Renal cortical epithelial cell (primary cell): Measurements from ENCODE around the gene HOXC10. TPM values are rescaled to one million over a fixed set of nuclear protein-coding genes. Genes with fewer than 3 reads are reported as not detected.

Source experiments
- DNase-seq: peaks from one replicate; pipeline ENCODE4 v3.0.0-alpha.2; 2011; ENCODE audit warnings: low read depth
- total RNA-seq: library from RNA; depleted of rRNA; stranded (reverse); fragments of >200 nt; gene quantifications from 2 replicates; pipeline ENCODE4 v1.2.3, GENCODE V29; 2014

The HOXC10 gene
- total RNA-seq, 1 donor from 2014 or later = 15.3 TPM

DNA sequence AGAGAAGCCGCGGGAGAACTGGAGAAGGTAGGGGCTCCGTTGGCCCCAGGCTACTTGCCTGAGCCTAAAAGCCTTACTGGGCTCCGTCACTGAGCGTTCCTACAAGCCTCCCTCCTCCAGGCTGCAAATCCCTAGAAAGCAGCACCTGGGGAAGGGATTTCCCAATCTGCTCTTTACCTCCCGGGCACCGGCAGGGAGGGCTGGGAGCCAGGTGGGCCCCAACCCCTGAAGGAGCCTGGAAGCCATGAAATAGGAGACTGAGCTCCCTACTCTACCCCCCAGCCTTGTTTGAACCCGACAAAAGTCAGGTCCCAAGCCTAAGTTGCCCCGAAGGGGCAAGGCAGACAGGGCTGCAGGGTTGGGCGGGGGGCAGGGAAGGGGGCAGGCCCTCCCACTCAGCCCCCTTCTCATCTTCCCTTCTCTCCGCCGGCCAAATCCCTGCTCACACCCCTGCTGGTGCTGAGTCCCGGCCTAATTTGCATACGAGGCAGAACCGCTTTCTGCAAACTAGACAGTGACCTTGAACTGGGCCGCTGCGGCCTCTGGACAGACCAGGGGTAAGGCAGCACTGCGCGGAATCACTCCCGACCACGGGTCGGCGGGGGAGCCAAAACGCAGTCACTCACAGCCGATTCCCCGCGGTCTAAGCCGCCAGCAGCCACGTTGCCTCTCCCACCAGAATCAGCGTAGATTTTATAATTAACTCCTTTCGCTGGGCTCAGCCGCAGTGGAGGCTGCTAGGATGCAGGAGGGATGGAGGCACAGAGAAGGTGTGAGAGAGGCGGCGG lies 34.0 kb upstream of the HOXC10 start:
- DNase-seq = no peak

GRCh38 chr12:53951577-53952334 lies 33.2 kb upstream of the HOXC10 start:
- no peak for DNase-seq

GRCh38 chr12:53952335-53952694 lies 32.6 kb upstream of the HOXC10 start:
- DNase-seq = no peak

DNA sequence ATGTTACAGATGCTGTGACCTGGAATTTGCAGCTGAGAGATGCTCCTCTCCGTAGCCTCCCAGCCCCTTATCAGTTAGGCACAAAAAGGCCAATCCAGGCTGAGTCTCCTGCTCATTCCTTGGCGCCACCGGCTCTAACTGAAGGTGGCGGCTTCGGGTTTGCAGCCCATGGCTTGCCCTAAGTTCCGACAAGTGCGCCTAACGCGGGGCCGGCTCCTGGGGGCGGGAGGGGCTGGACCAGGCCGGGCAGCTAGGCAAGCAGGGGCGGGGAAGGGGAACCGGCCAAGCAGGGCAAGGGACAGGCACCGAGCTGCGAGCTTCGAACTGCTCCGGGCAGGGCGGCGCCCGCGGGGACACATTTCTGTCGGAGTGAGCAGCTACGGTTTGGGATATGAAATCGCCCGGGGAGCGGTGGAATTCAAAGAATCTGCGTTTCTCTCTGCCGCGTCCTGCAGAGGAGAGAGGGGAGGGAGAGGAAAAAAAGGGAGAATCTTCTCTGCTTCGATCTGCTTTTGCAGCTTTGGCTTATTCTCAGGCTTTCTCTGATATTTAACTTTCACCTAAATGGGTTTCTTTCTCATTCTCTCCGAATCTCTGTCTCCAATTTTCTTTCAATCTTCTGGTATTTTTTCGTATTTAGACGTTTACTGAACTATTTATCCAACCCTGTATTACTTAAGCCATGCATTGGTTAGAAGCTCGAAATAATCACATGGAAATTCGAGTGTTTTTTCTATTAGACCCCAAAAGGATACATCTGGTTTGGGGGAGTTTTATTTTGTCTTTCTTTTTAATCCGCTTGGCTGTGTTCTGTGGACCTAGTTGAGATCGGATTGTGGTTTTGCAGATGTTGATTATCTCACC lies 31.8 kb upstream of the HOXC10 start:
- no peak for DNase-seq

DNA sequence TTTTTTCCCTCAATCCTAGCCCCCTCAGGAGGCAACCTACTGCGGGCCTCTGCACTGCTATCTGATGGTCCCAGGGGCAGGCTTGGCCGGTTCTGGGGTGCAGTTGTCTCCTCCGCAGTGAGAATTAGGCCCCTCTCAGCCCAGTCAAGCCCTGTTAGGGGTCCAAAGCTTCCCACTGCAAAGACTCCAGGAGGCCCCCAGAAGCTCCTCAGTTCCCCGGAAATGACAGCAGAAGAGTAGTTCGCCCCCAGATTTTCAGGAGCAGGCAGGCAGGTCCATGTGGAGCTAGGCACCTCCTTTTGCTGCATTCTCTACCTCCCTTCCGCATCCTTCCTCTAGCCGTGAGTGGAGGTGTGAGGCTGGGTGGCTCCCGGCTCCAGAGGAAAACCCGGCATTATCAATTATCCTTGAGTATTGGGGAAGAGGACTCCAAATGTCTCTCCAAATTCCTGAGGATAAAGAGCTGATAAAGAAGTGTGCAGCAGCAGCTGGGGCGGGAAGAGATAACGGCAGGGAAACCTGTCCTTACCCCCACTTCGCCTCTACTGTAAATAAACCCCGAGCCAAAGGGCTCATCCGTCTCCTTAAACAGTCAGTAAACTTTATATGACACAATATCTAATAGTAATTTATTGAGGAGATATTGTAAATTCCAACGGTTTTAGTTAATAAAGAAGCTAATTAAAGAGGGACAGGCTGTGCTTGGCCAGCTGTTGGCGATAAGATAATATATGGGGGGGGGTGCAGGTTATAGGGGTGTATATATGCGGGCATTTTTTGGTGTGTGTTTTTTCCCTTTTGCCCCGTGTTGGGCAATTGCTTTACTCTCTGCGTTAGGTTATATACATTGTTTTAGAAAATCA lies 30.9 kb upstream of the HOXC10 start:
- no peak for DNase-seq

DNA sequence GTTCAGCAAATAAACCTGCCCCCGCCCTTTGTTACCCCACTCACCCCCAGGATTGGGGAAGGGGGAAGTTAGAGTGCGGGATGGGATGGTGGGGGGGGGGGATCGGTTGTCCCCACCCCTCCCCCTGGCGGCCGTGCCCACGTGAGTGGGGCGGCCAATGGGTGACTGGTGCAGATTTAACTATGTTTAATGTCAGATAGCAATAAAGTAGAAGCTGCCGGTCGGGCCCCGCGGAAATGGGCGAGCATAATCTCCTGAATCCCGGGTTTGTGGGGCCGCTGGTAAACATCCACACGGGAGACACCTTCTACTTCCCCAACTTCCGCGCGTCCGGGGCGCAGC lies 30.3 kb upstream of the HOXC10 start, which contains the start of gene HOXC12:
Gene HOXC12, plus strand, starts transcription at position 210 of the 342 bp plus-strand sequence. Its CDS starts 27 bp downstream, at position 237.
- no peak for DNase-seq

DNA sequence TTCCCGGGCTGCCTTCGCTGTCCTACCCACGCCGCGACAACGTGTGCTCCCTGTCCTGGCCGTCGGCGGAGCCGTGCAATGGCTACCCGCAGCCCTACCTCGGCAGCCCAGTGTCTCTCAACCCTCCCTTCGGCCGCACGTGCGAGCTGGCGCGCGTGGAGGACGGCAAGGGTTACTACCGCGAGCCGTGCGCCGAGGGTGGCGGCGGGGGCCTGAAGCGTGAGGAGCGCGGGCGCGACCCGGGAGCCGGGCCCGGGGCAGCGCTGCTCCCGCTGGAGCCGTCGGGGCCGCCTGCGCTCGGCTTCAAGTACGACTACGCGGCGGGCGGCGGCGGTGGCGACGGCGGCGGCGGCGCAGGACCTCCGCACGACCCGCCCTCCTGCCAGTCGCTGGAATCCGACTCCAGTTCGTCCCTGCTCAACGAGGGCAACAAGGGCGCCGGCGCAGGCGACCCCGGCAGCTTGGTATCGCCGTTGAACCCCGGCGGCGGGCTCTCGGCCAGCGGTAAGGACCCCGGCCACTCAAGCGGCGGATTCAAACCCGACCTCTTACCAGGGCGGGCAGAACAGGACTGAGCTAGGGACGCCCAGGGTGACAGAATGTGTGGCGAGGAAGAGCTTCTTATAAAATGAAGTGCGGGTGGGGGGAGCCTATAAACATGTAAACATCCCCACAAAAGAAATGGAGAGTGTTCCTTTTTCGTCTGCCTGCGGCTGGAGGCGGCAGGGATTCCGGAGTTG lies 29.7 kb upstream of the HOXC10 start:
- no peak for DNase-seq

DNA sequence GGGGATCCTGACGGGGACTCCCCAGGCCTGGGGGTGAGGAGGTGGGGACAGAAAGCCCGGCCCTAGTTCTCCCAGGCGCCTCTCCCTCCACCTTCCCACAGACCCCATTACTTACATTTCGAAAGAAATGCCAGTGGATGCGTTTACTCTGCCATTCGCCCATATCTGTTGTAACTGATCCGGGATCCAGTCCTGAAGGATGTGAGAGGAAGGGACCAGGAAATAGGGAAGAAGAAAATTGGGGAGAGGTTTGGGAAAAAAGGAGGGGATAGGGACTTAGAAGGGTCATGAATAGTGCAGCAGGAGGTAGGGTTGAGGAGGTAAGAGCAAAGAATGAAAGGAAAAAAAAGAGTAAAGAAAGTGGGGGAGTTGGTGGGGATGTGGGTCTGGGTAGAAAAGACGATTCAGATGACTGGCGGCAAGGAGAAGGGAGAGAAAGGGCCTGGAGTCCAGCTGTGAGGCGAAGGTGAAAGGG lies 29.1 kb upstream of the HOXC10 start:
- DNase-seq = no peak

GRCh38 chr12:53956251-53956887 lies 28.6 kb upstream of the HOXC10 start:
- DNase-seq = no peak

- no peak for DNase-seq
Measured at GRCh38 chr12:53956914-53957536, 27.9 kb upstream of the HOXC10 start.

DNA sequence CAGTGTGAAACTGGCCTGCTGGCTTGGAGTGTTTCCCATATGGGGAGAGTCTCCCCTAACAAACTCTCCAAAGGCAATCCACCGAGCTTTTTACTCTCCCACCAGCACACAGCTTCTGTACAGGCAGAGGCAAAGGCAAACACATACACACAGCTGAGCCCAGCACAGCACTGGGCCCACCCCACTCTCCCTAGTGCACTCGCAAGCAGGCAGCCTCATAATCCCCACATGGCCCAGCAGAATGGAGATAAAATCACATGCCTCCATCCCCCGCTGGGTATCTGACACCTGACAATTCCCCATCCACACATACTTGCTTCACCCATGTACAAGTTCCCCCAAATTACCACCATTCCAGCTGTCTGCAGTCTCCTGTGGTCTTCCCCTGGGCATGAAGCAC lies 26.8 kb upstream of the HOXC10 start:
- no peak for DNase-seq

GRCh38 chr12:53959314-53959713 lies 25.6 kb upstream of the HOXC10 start:
- no peak for DNase-seq

GRCh38 chr12:53960187-53961024 lies 24.5 kb upstream of the HOXC10 start:
- no peak for DNase-seq

GRCh38 chr12:53961025-53961761 lies 23.8 kb upstream of the HOXC10 start:
- DNase-seq = no peak

- DNase-seq = no peak
Measured at GRCh38 chr12:53963005-53963404, 21.9 kb upstream of the HOXC10 start.

DNA sequence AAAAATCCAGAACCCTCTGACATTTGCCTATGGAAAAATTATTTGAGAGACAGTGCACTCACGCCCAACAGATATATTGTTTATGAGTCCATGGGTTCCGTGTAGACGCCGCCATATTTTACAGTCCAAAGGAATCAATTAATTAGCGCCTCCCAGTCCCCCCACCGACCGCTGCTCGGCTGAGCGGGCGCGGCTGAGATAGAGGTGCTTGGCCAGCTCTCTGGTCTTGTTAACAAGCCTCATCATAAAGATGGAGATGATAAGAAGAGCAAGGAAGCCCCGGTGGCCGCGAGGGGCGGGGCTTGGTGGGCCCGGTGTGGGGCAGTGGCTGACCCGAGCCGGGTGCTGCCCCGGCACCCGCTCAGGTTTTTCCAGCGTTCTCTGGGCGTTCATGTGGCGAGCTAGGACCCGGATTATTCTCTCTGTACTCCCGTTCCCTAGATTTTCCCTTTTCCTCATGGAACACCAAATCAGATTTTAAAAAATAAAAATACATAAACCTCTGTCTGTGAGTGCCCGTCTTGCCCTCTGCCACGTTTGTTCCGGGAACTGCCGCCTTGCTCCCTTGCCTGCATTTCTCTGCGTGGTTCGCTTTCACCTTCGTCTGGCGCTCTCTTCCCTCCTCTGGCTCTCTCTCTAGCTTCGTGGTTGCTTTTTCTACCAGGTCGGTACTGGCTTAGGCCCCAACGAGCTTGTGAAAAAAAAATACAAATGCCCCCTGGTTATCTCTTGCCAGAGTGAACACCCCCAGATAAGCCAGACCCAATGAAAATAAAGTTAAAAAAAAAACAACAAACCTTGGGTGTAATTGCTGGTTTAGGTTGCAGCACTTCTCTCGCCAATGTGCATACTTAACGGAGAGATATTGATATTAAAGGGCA lies 21.3 kb upstream of the HOXC10 start:
- DNase-seq = no peak

GRCh38 chr12:53964315-53964713 lies 20.6 kb upstream of the HOXC10 start:
- DNase-seq = no peak
